Smooth muscle cell (in vitro differentiated cells): ENCODE measurements around the gene XG. TPM values are rescaled to one million over a fixed set of nuclear protein-coding genes. Genes with fewer than 3 reads are reported as not detected.
A peak's percentile ranks its signal among the peaks of the same experiment; 100 is the strongest.

Experiments used
- DNase-seq: peaks from one replicate; lab custom pipeline; 2025; ENCODE audit not compliant: unreplicated experiment; lab: John Stamatoyannopoulos, UW
- H2AFZ ChIP-seq: fragments of 200-600 bp; sonication (generic); 2 replicates; pipeline ENCODE4 v1.6.0; 2016; ENCODE audit warnings: antibody characterized with exemption, low read depth, mild to moderate bottlenecking
- H3F3A ChIP-seq: fragments of 200-600 bp; sonication (generic); 2 replicates; pipeline ENCODE4 v1.6.0; 2017; ENCODE audit warnings: antibody characterized with exemption, low read depth
- H3K27ac ChIP-seq: fragments of 200-600 bp; sonication (generic); 2 replicates; pipeline ENCODE4 v1.5.1; 2016; ENCODE audit warnings: low read depth, mild to moderate bottlenecking
- H3K27me3 ChIP-seq: fragments of 200-600 bp; sonication (generic); 2 replicates; pipeline ENCODE4 v1.6.1; 2016; ENCODE audit warnings: low read depth, mild to moderate bottlenecking
- H3K36me3 ChIP-seq: fragments of 200-600 bp; sonication (generic); 2 replicates; pipeline ENCODE4 v1.5.1; 2016; ENCODE audit warnings: low read depth
- H3K4me1 ChIP-seq: fragments of 200-600 bp; sonication (generic); 2 replicates; pipeline ENCODE4 v1.5.1; 2016; ENCODE audit warnings: low read depth
- H3K4me2 ChIP-seq: fragments of 200-600 bp; sonication (generic); 2 replicates; pipeline ENCODE4 v1.6.0; 2016; ENCODE audit warnings: mild to moderate bottlenecking
- H3K4me3 ChIP-seq: fragments of 200-600 bp; sonication (generic); 2 replicates; pipeline ENCODE4 v1.5.1; 2016; ENCODE audit warnings: mild to moderate bottlenecking
- H3K79me2 ChIP-seq: fragments of 200-600 bp; sonication (generic); 2 replicates; pipeline ENCODE4 v1.6.0; 2016; ENCODE audit warnings: low read depth, mild to moderate bottlenecking
- H3K9ac ChIP-seq: fragments of 200-600 bp; sonication (generic); 2 replicates; pipeline ENCODE4 v1.6.0; 2016; ENCODE audit warnings: low read depth
- H3K9me3 ChIP-seq: fragments of 200-600 bp; sonication (generic); replicated peaks from 2 replicates; pipeline ENCODE4 v1.5.1; 2016; ENCODE audit warnings: low read depth
- H4K20me1 ChIP-seq: fragments of 200-600 bp; sonication (generic); 2 replicates; pipeline ENCODE4 v1.6.0; 2016; ENCODE audit warnings: low read depth
- WGBS: methylation state at CpG from one replicate; pipeline ENCODE4 v1.1.7; 2016; ENCODE audit warnings: low lambda C conversion rate; 5-methylcytosine and 5-hydroxymethylcytosine counted together
- polyA plus RNA-seq: library from polyadenylated mRNA; unstranded; fragments of >200 nt; fragmentation: Nextera tagmentation; extraction: Ambion mirVana; gene quantifications from 2 replicates; pipeline ENCODE4 v1.2.1, GENCODE V29; 2016
- total RNA-seq: library from RNA; depleted of rRNA; stranded (reverse); fragments of >200 nt; gene quantifications from 2 replicates; pipeline ENCODE4 v1.2.3, GENCODE V29; 2014
- TF ChIP-seq, protein P1 (sequence below): fragments of 200-600 bp; sonication (generic); IDR thresholded peaks from 2 replicates; pipeline ENCODE4 v1.5.1; 2017; ENCODE audit warnings: borderline replicate concordance, mild to moderate bottlenecking, antibody characterized with exemption; ENCODE audit not compliant: insufficient read depth, poor library complexity, severe bottlenecking

Gene XG
- total and polyA plus RNA-seq, 2 experiments from 2014 or later: 1.1 to 1.3 TPM

DNA sequence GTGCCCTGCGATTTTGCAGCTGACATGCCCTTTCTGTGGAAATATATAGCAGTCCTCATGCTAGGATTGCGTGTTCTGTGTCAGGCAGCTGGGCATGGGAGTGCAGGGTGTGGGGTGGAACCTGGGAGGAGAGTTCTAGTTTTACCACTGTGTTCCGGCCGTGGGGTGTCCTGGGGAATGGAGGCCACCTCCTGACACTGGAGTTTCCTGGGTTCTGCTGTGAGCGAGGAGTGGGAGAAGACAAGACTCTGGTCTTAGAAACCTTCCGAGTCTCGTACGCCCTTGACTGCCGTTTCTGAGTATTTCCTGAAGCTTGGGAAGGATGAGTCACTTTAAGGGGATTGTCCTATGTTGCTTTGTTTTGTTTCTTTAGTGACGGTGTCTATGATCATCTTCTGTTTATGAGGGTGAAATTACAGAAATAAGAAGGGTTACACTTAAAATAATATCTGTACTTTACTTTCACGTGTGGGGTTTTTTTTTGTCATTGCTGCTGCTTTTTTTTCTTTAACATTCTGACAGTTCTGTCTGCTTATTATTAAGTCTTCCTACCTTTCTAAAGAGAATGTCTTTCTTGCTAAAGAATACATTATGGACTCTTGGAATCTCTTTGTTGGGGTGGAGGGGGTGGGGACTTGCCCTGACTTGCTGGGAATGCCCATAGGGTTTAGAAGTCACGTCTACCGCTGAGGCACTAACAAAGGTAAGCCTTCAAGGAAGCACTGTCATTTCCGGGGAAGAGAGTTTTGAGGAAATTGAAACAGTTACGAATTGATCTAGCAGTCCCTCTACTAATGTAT is 41.6 kb upstream of the XG start:
- H3K79me2 ChIP-seq: peaks cover 89% of the 10 kb centered on the region
- H3K4me1 ChIP-seq: peaks cover 14% of the 10 kb centered on the region
- peak overlapping the region; percentile 100 for H3K27ac ChIP-seq
- peak overlapping the region; percentile 72 for H3K4me2 ChIP-seq
- peak overlapping the region; percentile 97 for H3K9ac ChIP-seq
- TF ChIP-seq, protein P1, sequence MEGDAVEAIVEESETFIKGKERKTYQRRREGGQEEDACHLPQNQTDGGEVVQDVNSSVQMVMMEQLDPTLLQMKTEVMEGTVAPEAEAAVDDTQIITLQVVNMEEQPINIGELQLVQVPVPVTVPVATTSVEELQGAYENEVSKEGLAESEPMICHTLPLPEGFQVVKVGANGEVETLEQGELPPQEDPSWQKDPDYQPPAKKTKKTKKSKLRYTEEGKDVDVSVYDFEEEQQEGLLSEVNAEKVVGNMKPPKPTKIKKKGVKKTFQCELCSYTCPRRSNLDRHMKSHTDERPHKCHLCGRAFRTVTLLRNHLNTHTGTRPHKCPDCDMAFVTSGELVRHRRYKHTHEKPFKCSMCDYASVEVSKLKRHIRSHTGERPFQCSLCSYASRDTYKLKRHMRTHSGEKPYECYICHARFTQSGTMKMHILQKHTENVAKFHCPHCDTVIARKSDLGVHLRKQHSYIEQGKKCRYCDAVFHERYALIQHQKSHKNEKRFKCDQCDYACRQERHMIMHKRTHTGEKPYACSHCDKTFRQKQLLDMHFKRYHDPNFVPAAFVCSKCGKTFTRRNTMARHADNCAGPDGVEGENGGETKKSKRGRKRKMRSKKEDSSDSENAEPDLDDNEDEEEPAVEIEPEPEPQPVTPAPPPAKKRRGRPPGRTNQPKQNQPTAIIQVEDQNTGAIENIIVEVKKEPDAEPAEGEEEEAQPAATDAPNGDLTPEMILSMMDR: no peak
- DNase-seq: no peak
- H4K20me1 ChIP-seq: peaks cover 61% of the 10 kb centered on the region
- no peaks in the 10 kb centered on the region for H3K27me3 ChIP-seq
- 21% methylated on average over 15 of the region's 15 CpGs for WGBS
- H3F3A ChIP-seq: peaks cover 39% of the 10 kb centered on the region
- no peaks in the 10 kb centered on the region for H3K9me3 ChIP-seq
- no peaks in the 10 kb centered on the region for H3K36me3 ChIP-seq
- peak overlapping the region; percentile 36 for H3K4me3 ChIP-seq
- no peak overlapping the region for H2AFZ ChIP-seq

DNA sequence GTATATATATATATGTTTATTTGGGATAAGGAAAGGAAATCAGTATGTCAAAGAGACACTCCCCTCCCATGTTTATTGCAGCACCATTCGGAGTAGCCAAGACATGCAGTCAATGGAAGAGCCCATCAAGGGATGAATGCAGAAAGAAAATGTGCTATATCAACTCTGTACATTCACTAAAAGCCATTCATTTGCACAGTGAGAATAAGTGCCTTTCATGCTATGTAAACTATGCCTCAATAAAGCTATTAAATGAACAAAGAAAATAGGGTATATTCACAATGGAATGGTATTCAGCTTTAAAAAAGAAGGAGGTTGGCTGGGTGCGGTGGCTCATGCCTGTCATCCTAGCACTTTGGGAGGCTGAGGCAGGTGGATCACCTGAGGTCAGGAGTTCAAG is 40.4 kb upstream of the XG start:
- H3K27me3 ChIP-seq: no peaks in the 10 kb centered on the region
- WGBS: 100% methylated on average over 2 of the region's 2 CpGs
- H3K4me2 ChIP-seq: no peak overlapping the region
- H2AFZ ChIP-seq: no peak overlapping the region
- H3K9me3 ChIP-seq: no peaks in the 10 kb centered on the region
- H3K9ac ChIP-seq: no peak overlapping the region
- peaks cover 54% of the 10 kb centered on the region for H4K20me1 ChIP-seq
- peaks cover 34% of the 10 kb centered on the region for H3F3A ChIP-seq
- H3K4me1 ChIP-seq: peaks cover 14% of the 10 kb centered on the region
- peaks cover 89% of the 10 kb centered on the region for H3K79me2 ChIP-seq
- no peak for DNase-seq
- peak overlapping the region; percentile 100 for H3K27ac ChIP-seq
- H3K4me3 ChIP-seq: no peak overlapping the region
- no peaks in the 10 kb centered on the region for H3K36me3 ChIP-seq
- TF ChIP-seq, protein P1: no peak

DNA sequence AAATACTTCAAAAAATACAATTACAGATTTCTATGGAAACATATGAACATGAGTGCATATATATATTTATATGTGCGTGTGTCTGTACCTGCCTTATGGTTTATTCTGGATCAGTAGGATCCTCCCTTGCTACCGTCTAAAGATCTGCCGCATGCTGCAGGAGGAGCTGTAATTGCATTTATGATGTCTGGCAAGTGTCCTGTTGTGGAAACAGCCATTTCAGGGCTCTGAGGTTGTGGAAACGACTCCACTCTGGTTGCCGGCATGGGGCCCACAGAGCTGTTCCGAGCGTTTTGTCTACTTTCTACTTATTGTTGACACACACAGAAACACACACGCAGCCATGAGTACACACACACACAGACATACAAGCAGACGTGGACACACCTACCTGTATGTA is 39.4 kb upstream of the XG start:
- Histone ChIP-seq H4K20me1 (peaks cover 52% of the 10 kb centered on the region), H2AFZ (no peak overlapping the region), H3K79me2 (peaks cover 84% of the 10 kb centered on the region)

More for the DNA sequence above, 39.4 kb upstream of the XG start:
- H3K27me3 ChIP-seq: no peaks in the 10 kb centered on the region
- TF ChIP-seq, protein P1: no peak
- H3K9me3 ChIP-seq: no peaks in the 10 kb centered on the region
- no peak overlapping the region for H3K9ac ChIP-seq
- no peak for DNase-seq
- peaks cover 11% of the 10 kb centered on the region for H3K4me1 ChIP-seq
- no peaks in the 10 kb centered on the region for H3K36me3 ChIP-seq
- peak overlapping the region; percentile 100 for H3K27ac ChIP-seq
- H3K4me3 ChIP-seq: no peak overlapping the region
- 75% methylated on average over 8 of the region's 9 CpGs for WGBS
- peaks cover 34% of the 10 kb centered on the region for H3F3A ChIP-seq
- no peak overlapping the region for H3K4me2 ChIP-seq
